ENCODE measurements around the gene FGFR3. TPM values are rescaled to one million over a fixed set of nuclear protein-coding genes. Genes with fewer than 3 reads are reported as not detected.

Gene FGFR3
- total RNA-seq, 5 donors from 2014 or later (not counting 1 experiment from before 2014, with no cell fraction given): 0.70 to 0.91 (median 0.90) TPM; not detected in 2

DNA sequence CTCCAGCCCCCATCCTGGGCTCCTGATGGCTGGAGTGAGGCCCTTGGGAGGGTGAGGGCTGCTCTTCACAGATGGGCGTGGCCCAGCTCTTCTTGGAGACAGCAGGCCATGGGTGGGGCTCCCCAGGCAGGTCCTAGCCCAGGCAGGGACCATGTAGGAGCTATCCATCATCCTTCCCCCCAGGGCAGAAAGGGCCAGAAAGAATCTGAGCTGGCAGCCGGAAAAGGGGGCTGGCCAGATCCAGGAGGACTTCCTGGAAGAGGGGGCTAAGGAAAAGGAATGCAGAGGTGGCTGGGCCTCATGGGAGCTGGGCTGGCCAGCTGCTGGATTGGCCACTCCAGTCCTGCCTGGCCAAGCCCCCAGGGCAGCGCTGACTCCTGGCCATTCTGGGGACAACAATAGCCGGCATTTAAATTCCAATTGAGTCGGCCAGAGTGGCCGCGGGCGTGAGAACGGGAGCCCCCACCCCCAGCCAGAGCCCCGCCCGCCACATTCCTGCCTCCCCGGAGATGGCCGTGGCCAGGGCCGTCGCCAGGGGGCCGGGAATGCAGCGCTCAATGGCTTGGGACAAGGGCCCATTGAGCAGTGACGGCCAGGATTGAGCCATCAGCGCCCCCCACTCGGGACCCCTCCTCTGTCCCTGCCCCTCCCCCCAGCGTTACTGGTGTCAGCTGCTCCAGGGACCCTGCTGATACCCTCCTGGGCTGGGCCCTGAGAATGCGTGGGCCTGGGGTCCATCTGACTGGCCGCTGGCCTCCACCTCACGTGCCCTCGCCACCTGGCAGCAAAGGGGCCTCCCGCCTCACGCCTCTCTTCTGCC lies 15.1 kb upstream of the FGFR3 start:
- DNase-seq (no peak), ATAC-seq (replicated peaks in 1 of 4) (no peak)
- no peak overlapping the region for H3K27ac Mint-ChIP-seq
- no peak overlapping the region for H3K4me3 Mint-ChIP-seq
- 84% methylated on average over 25 of the region's 27 CpGs for WGBS (ENCODE audit: insufficient coverage)
- H3K9me3 Mint-ChIP-seq: no peaks in the 10 kb centered on the region
- Histone ChIP-seq H3K4me3 (ENCODE audit: control insufficient read depth in 1 of 2, extremely low read depth in 1 of 2, low read length in 1 of 2) (no peak overlapping the region), H3K27ac (ENCODE audit: low read length) (no peak overlapping the region), H3K4me1 (ENCODE audit: control insufficient read depth in 1 of 2, extremely low read depth in 1 of 2, insufficient read depth in 2 of 2, low read length in 2 of 2) (no peaks in the 10 kb centered on the region), H3K36me3 (ENCODE audit: control insufficient read depth in 2 of 2, extremely low read depth in 1 of 2, insufficient read depth in 1 of 2, low read length in 1 of 2) (no peaks in the 10 kb centered on the region), H3K9me3 (no peaks in the 10 kb centered on the region), H3K27me3 (replicated peaks in 1 of 2; ENCODE audit: control insufficient read depth in 2 of 2, extremely low read depth in 1 of 2, insufficient read depth in 2 of 2, low read length in 1 of 2) (peaks cover 0 to 19% of the 10 kb centered on the region in 2 experiments)
- peaks cover 0 to 2% of the 10 kb centered on the region in 2 donors for H3K27me3 Mint-ChIP-seq
- ChIA-PET POLR2A (no interaction called here), CTCF (no interaction called here)
- no peaks in the 10 kb centered on the region for H3K36me3 Mint-ChIP-seq
- H3K4me1 Mint-ChIP-seq: no peaks in the 10 kb centered on the region

DNA sequence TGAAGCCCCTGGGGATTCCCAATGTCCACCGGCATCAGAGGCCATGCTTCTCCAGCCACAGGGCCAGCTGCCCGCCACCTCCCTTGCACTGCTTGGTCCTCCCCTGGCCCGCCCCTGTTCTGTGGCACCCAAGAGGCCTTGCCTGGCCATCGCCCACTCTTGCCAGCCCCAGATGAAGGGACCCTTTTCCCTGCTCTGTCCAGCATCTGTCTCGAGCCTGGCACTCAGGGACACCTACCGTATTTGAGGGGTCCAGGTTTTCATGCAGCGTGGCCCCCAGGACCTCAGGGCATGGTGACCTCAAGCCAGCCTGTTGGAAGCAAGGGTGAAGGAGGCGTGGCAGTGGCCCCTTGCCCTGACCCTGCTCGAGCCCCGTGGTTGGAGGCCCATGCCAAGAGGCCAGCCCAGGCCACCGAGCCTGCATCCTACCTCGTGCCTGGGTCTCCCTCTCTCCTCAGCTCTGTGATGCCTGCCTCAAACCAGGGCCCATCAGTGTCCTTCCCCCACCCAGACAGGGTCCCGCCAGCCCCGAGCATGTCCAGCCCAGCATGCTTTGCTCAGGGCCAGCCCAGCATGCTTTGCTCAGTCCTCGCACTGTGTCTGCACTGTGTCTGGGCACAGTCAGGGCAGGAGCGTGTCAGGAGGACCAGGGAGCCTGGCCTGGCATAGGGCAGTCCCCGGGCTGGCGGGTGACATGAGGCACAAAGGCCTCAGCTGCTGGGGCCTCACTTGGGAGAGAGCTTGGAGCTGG lies 14.3 kb upstream of the FGFR3 start:
- Histone ChIP-seq H3K27ac (ENCODE audit: low read length) (no peak overlapping the region), H3K9me3 (no peaks in the 10 kb centered on the region), H3K4me3 (ENCODE audit: control insufficient read depth in 1 of 2, extremely low read depth in 1 of 2, low read length in 1 of 2) (no peak overlapping the region), H3K27me3 (replicated peaks in 1 of 2; ENCODE audit: control insufficient read depth in 2 of 2, extremely low read depth in 1 of 2, insufficient read depth in 2 of 2, low read length in 1 of 2) (peaks cover 0 to 14% of the 10 kb centered on the region in 2 experiments), H3K4me1 (ENCODE audit: control insufficient read depth in 1 of 2, extremely low read depth in 1 of 2, insufficient read depth in 2 of 2, low read length in 2 of 2) (no peaks in the 10 kb centered on the region), H3K36me3 (ENCODE audit: control insufficient read depth in 2 of 2, extremely low read depth in 1 of 2, insufficient read depth in 1 of 2, low read length in 1 of 2) (no peaks in the 10 kb centered on the region)
- H3K27ac Mint-ChIP-seq: no peak overlapping the region
- no peaks in the 10 kb centered on the region for H3K4me1 Mint-ChIP-seq
- no peaks in the 10 kb centered on the region for H3K9me3 Mint-ChIP-seq
- POLR2A ChIA-PET: no interaction called here
- WGBS (ENCODE audit: insufficient coverage): 82% methylated on average over 17 of the region's 18 CpGs
- H3K4me3 Mint-ChIP-seq: no peak overlapping the region
- peaks cover 0 to 2% of the 10 kb centered on the region in 2 donors for H3K27me3 Mint-ChIP-seq
- DNase-seq (no peak), ATAC-seq (replicated peaks in 1 of 4) (no peak)
- no peaks in the 10 kb centered on the region for H3K36me3 Mint-ChIP-seq
- CTCF ChIA-PET: no interaction called here

- CTCF ChIA-PET: no interaction called here
- no peaks in the 10 kb centered on the region for H3K9me3 ChIP-seq
- no peaks in the 10 kb centered on the region for H3K36me3 ChIP-seq (ENCODE audit: control insufficient read depth in 2 of 2, extremely low read depth in 1 of 2, insufficient read depth in 1 of 2, low read length in 1 of 2)
- no peak for ATAC-seq (replicated peaks in 1 of 4)
- H3K27ac Mint-ChIP-seq: no peak overlapping the region
- WGBS (ENCODE audit: insufficient coverage): 81% methylated on average over 16 of the region's 18 CpGs
- H3K27ac ChIP-seq (ENCODE audit: low read length): no peak overlapping the region
- H3K36me3 Mint-ChIP-seq: no peaks in the 10 kb centered on the region
- H3K4me1 Mint-ChIP-seq: no peaks in the 10 kb centered on the region
- no peak overlapping the region for H3K4me3 ChIP-seq (ENCODE audit: control insufficient read depth in 1 of 2, extremely low read depth in 1 of 2, low read length in 1 of 2)
- no peak for DNase-seq
- POLR2A ChIA-PET: no interaction called here
- H3K27me3 Mint-ChIP-seq: no peaks in the 10 kb centered on the region
- H3K9me3 Mint-ChIP-seq: no peaks in the 10 kb centered on the region
- H3K4me3 Mint-ChIP-seq: no peak overlapping the region
- H3K27me3 ChIP-seq (replicated peaks in 1 of 2; ENCODE audit: control insufficient read depth in 2 of 2, extremely low read depth in 1 of 2, insufficient read depth in 2 of 2, low read length in 1 of 2): peaks cover 0 to 6% of the 10 kb centered on the region in 2 experiments
- H3K4me1 ChIP-seq (ENCODE audit: control insufficient read depth in 1 of 2, extremely low read depth in 1 of 2, insufficient read depth in 2 of 2, low read length in 2 of 2): no peaks in the 10 kb centered on the region
Measured at GRCh38 chr4:1779588-1780382, 13.3 kb upstream of the FGFR3 start.

- ChIA-PET POLR2A (no interaction called here), CTCF (no interaction called here)
- Histone ChIP-seq H3K27ac (ENCODE audit: low read length) (no peak overlapping the region), H3K4me1 (ENCODE audit: control insufficient read depth in 1 of 2, extremely low read depth in 1 of 2, insufficient read depth in 2 of 2, low read length in 2 of 2) (no peaks in the 10 kb centered on the region), H3K36me3 (ENCODE audit: control insufficient read depth in 2 of 2, extremely low read depth in 1 of 2, insufficient read depth in 1 of 2, low read length in 1 of 2) (no peaks in the 10 kb centered on the region), H3K9me3 (no peaks in the 10 kb centered on the region), H3K4me3 (ENCODE audit: control insufficient read depth in 1 of 2, extremely low read depth in 1 of 2, low read length in 1 of 2) (no peak overlapping the region), H3K27me3 (replicated peaks in 1 of 2; ENCODE audit: control insufficient read depth in 2 of 2, extremely low read depth in 1 of 2, insufficient read depth in 2 of 2, low read length in 1 of 2) (peaks cover 0 to 5% of the 10 kb centered on the region in 2 experiments)
- Mint-ChIP-seq H3K4me3 (no peak overlapping the region), H3K27me3 (no peaks in the 10 kb centered on the region), H3K4me1 (no peaks in the 10 kb centered on the region), H3K36me3 (no peaks in the 10 kb centered on the region), H3K9me3 (no peaks in the 10 kb centered on the region), H3K27ac (no peak overlapping the region)
- WGBS (ENCODE audit: insufficient coverage): 76% methylated on average over 10 of the region's 14 CpGs
- ATAC-seq (replicated peaks in 1 of 4) (no peak), DNase-seq (no peak)
Measured at GRCh38 chr4:1780435-1780834, 12.7 kb upstream of the FGFR3 start.

DNA sequence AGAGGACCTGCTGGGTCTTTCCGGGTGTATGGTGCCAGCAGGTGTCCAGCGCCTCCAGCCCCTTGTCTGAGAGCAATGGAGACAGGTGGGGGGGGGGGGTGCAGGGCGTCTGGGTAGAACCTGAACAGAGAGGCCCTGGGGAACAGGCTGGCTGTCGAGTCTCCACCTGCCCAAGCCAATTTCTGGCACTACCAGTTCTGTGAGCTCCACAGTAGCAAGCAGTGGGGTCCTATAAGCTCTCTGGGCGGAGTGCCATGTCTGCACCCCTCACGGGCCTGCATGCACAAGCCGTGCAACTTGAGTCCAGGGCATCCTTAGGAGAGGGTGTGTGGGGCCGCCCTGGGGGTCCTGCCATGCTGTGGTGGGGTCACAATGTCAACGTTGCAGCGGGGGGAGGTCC lies 10.1 kb upstream of the FGFR3 start:
- POLR2A ChIA-PET: no interaction called here
- no peaks in the 10 kb centered on the region for H3K9me3 ChIP-seq
- CTCF ChIA-PET: no interaction called here
- H3K4me1 ChIP-seq (ENCODE audit: control insufficient read depth in 1 of 2, extremely low read depth in 1 of 2, insufficient read depth in 2 of 2, low read length in 2 of 2): no peaks in the 10 kb centered on the region
- no peak overlapping the region for H3K27ac ChIP-seq (ENCODE audit: low read length)
- peaks cover 0 to 6% of the 10 kb centered on the region in 2 experiments for H3K27me3 ChIP-seq (replicated peaks in 1 of 2; ENCODE audit: control insufficient read depth in 2 of 2, extremely low read depth in 1 of 2, insufficient read depth in 2 of 2, low read length in 1 of 2)
- no peak overlapping the region for H3K4me3 ChIP-seq (ENCODE audit: control insufficient read depth in 1 of 2, extremely low read depth in 1 of 2, low read length in 1 of 2)
- no peaks in the 10 kb centered on the region for H3K36me3 ChIP-seq (ENCODE audit: control insufficient read depth in 2 of 2, extremely low read depth in 1 of 2, insufficient read depth in 1 of 2, low read length in 1 of 2)
- H3K36me3 Mint-ChIP-seq: no peaks in the 10 kb centered on the region
- H3K27ac Mint-ChIP-seq: no peak overlapping the region
- H3K27me3 Mint-ChIP-seq: no peaks in the 10 kb centered on the region
- no peak overlapping the region for H3K4me3 Mint-ChIP-seq
- no peak for ATAC-seq (replicated peaks in 1 of 4)
- DNase-seq: no peak
- no peaks in the 10 kb centered on the region for H3K4me1 Mint-ChIP-seq
- H3K9me3 Mint-ChIP-seq: no peaks in the 10 kb centered on the region
- WGBS (ENCODE audit: insufficient coverage): 79% methylated on average over 4 of the region's 10 CpGs

DNA sequence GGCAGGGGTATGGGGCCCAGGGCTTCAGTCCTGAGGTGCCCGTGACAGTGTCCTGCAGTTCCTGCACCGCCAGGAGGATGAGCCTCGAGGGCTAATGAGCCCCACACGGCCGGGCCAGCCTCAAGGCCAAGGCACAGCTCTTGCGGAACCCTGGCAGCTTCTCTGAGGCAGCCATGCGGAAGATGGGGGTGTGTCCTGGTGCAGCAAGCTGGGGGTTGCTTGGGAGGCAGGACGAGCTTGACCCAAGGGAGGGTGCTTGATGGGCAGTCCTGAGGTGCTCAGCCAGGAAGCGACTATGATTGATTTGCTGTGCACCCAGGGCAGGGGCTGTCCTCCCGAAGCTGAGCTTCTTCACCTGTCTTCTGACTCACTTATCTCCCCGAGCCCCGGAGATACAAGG lies 9.1 kb upstream of the FGFR3 start:
- no peak overlapping the region for H3K27ac ChIP-seq (ENCODE audit: low read length)
- H3K27ac Mint-ChIP-seq: no peak overlapping the region
- H3K9me3 ChIP-seq: no peaks in the 10 kb centered on the region
- H3K27me3 ChIP-seq (replicated peaks in 1 of 2; ENCODE audit: control insufficient read depth in 2 of 2, extremely low read depth in 1 of 2, insufficient read depth in 2 of 2, low read length in 1 of 2): peaks cover 0 to 6% of the 10 kb centered on the region in 2 experiments
- no peaks in the 10 kb centered on the region for H3K4me1 Mint-ChIP-seq
- H3K27me3 Mint-ChIP-seq: no peaks in the 10 kb centered on the region
- ChIA-PET POLR2A (no interaction called here), CTCF (no interaction called here)
- no peaks in the 10 kb centered on the region for H3K36me3 ChIP-seq (ENCODE audit: control insufficient read depth in 2 of 2, extremely low read depth in 1 of 2, insufficient read depth in 1 of 2, low read length in 1 of 2)
- no peaks in the 10 kb centered on the region for H3K4me1 ChIP-seq (ENCODE audit: control insufficient read depth in 1 of 2, extremely low read depth in 1 of 2, insufficient read depth in 2 of 2, low read length in 2 of 2)
- H3K36me3 Mint-ChIP-seq: no peaks in the 10 kb centered on the region
- DNase-seq: no peak
- H3K9me3 Mint-ChIP-seq: no peaks in the 10 kb centered on the region
- 79% methylated on average over 9 of the region's 12 CpGs for WGBS (ENCODE audit: insufficient coverage)
- no peak for ATAC-seq (replicated peaks in 1 of 4)
- no peak overlapping the region for H3K4me3 ChIP-seq (ENCODE audit: control insufficient read depth in 1 of 2, extremely low read depth in 1 of 2, low read length in 1 of 2)
- H3K4me3 Mint-ChIP-seq: no peak overlapping the region

Data from T-cell (primary cell).